GM19035 (cell line): ENCODE data around the gene GRK4.
"Not testable (repeated sequence)": the region's sequence is repeated elsewhere in the genome, so short reads cannot be mapped to it uniquely, and the experiment has no call there.

Source experiments
- ATAC-seq: cut with Tn5 transposase; IDR thresholded peaks from one replicate; pipeline ENCODE4 v1.9.1; 2021; ENCODE audit not compliant: unreplicated experiment

The GRK4 gene

GRCh38 chr4:2941138-2942036 is 22.0 kb upstream of the GRK4 start:
- ATAC-seq, result no peak

- ATAC-seq, result no peak
Measured at GRCh38 chr4:2942037-2942531, 21.3 kb upstream of the GRK4 start.

- ATAC-seq, result no peak
Measured at GRCh38 chr4:2942532-2943363, 20.6 kb upstream of the GRK4 start.

- no peak for ATAC-seq
Measured at GRCh38 chr4:2943364-2944090, 19.8 kb upstream of the GRK4 start.

GRCh38 chr4:2944091-2944482 is 19.3 kb upstream of the GRK4 start:
- ATAC-seq, result no peak

GRCh38 chr4:2944586-2945526 is 18.5 kb upstream of the GRK4 start:
- ATAC-seq, result no peak

GRCh38 chr4:2945619-2946604 is 17.5 kb upstream of the GRK4 start:
- not testable (repeated sequence) for ATAC-seq

- ATAC-seq, result no peak
Measured at GRCh38 chr4:2946812-2947600, 16.4 kb upstream of the GRK4 start.

GRCh38 chr4:2947926-2948325 is 15.4 kb upstream of the GRK4 start:
- ATAC-seq, result no peak

GRCh38 chr4:2948895-2949781 is 14.2 kb upstream of the GRK4 start:
- no peak for ATAC-seq

GRCh38 chr4:2949782-2950125 is 13.6 kb upstream of the GRK4 start:
- no peak for ATAC-seq

- ATAC-seq, result no peak
Measured at GRCh38 chr4:2950221-2950989, 13.0 kb upstream of the GRK4 start.

GRCh38 chr4:2953496-2953895 is 9.9 kb upstream of the GRK4 start:
- ATAC-seq, result no peak

- ATAC-seq, result peak; percentile 61
Measured at GRCh38 chr4:2954358-2955185, 8.8 kb upstream of the GRK4 start.

- not testable (repeated sequence) for ATAC-seq
Measured at GRCh38 chr4:2955186-2956044, 8.0 kb upstream of the GRK4 start.
